Measurements from ENCODE around the gene COL8A1. TPM values are rescaled to one million over a fixed set of nuclear protein-coding genes. Genes with fewer than 3 reads are reported as not detected.

COL8A1 gene
- total RNA-seq, 1 donor from 2014 or later = 0.09 TPM

DNA sequence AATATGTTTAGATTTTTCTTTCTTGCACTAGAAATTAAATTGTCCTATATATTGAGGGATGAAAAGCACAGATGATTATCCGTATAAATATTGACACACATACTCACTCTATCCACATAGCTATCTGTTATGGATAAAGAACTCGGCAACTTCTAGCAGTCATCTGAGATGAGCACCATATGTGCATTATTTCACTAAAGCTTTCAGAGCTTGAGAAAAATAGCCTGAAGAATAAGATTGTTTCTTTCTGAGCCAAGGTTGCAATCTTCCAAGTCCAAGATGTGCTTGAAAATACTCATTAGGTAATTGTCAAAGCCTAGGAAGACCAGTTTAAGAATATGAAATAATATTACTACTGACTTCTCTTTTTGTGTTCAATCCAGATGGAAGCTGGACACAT lies 40.5 kb downstream of the COL8A1 start:
- no peaks in the 10 kb centered on the region for H3K36me3 Mint-ChIP-seq (ENCODE audit: low read depth)
- intact Hi-C loops (cut with micrococcal nuclease) = no loop called here
- ATAC-seq (ENCODE audit: low read depth) (no peak), DNase-seq (no peak)
- ChIA-PET CTCF (no interaction called here), POLR2A (no interaction called here)
- no peak overlapping the region for H3K27ac Mint-ChIP-seq
- no peaks in the 10 kb centered on the region for H3K9me3 Mint-ChIP-seq
- TF ChIP-seq, protein P1, sequence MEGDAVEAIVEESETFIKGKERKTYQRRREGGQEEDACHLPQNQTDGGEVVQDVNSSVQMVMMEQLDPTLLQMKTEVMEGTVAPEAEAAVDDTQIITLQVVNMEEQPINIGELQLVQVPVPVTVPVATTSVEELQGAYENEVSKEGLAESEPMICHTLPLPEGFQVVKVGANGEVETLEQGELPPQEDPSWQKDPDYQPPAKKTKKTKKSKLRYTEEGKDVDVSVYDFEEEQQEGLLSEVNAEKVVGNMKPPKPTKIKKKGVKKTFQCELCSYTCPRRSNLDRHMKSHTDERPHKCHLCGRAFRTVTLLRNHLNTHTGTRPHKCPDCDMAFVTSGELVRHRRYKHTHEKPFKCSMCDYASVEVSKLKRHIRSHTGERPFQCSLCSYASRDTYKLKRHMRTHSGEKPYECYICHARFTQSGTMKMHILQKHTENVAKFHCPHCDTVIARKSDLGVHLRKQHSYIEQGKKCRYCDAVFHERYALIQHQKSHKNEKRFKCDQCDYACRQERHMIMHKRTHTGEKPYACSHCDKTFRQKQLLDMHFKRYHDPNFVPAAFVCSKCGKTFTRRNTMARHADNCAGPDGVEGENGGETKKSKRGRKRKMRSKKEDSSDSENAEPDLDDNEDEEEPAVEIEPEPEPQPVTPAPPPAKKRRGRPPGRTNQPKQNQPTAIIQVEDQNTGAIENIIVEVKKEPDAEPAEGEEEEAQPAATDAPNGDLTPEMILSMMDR (IDR thresholded peaks at IDR 0.05) = no peak
- H3K4me3 Mint-ChIP-seq = no peak overlapping the region
- H3K27me3 Mint-ChIP-seq = peaks cover 2% of the 10 kb centered on the region
- H3K4me1 Mint-ChIP-seq = no peaks in the 10 kb centered on the region

DNA sequence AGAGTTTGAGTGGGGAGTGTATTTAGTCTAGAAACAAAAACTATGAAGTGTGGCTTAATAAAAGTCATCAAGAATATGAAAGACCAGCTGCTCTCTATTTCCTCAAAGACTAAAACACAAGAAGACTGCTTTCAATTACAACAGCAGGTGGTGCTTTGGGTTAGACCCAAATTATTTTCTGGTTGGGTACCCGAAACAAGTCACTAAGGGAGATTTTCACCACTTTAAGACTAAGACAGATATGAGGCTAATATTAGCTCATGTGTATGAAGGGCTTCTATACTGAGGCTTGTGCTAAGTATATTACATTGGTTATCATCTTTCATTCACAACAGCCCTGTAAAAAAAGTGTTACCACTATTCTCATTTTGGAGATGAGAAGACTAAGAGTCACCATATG lies 43.1 kb downstream of the COL8A1 start:
- Mint-ChIP-seq H3K4me3 (no peak overlapping the region), H3K36me3 (ENCODE audit: low read depth) (no peaks in the 10 kb centered on the region), H3K9me3 (no peaks in the 10 kb centered on the region), H3K27ac (no peak overlapping the region), H3K27me3 (peaks cover 2% of the 10 kb centered on the region), H3K4me1 (no peaks in the 10 kb centered on the region)
- no peak for DNase-seq
- no peak for ATAC-seq (ENCODE audit: low read depth)
- intact Hi-C loops (cut with micrococcal nuclease) = no loop called here
- CTCF ChIA-PET = no interaction called here
- POLR2A ChIA-PET = no interaction called here
- TF ChIP-seq, protein P1 (IDR thresholded peaks at IDR 0.05) = no peak

DNA sequence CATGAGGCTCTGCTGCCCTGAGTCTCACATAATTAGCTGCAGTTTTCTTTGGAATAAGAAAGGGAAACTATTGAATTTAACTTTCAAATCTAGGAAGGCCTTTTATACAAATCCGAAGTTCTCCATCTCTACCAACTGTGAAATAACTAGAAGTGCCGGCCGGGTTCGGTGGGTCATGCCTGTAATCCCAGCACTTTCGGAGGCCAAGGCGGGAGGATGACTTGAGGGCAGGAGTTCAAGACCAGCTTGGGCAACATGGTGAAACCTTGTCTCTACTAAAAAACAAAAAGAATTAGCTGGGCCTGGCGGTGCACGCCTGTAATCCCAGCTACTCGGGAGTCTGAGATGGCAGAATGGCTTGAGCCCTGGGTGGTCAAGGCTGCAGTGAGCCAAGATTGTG lies 43.6 kb downstream of the COL8A1 start:
- H3K27me3 Mint-ChIP-seq = peaks cover 2% of the 10 kb centered on the region
- no peak overlapping the region for H3K27ac Mint-ChIP-seq
- ChIA-PET CTCF (no interaction called here), POLR2A (no interaction called here)
- TF ChIP-seq, protein P1 (IDR thresholded peaks at IDR 0.05) = no peak
- H3K4me3 Mint-ChIP-seq = no peak overlapping the region
- H3K4me1 Mint-ChIP-seq = no peaks in the 10 kb centered on the region
- ATAC-seq (ENCODE audit: low read depth) (no peak), DNase-seq (no peak)
- no peaks in the 10 kb centered on the region for H3K36me3 Mint-ChIP-seq (ENCODE audit: low read depth)
- H3K9me3 Mint-ChIP-seq = no peaks in the 10 kb centered on the region
- intact Hi-C loops (cut with micrococcal nuclease) = no loop called here

DNA sequence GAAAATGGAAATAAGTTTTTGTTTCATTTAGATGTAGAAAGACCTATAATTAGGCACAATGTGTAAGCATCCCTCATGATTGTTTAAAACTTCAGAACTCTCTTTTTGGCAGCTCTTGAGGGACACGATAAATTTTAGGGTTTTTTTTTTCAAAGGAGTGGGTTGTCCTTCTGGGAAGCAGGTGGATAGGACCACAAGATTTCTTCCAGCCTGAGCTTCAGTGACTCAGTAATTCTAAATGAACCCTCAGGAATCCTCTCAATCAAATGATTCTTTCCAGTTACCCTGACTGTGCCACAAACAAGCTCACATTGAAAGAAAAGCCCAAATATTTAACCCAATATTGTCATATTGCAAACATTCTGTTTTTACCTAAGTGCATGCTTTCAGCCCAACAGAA lies 45.1 kb downstream of the COL8A1 start:
- TF ChIP-seq, protein P1 (IDR thresholded peaks at IDR 0.05) = no peak
- Mint-ChIP-seq H3K27ac (no peak overlapping the region), H3K9me3 (no peaks in the 10 kb centered on the region), H3K27me3 (peaks cover 5% of the 10 kb centered on the region), H3K4me3 (no peak overlapping the region), H3K36me3 (ENCODE audit: low read depth) (no peaks in the 10 kb centered on the region), H3K4me1 (no peaks in the 10 kb centered on the region)
- DNase-seq = no peak
- ChIA-PET POLR2A (no interaction called here), CTCF (no interaction called here)
- no peak for ATAC-seq (ENCODE audit: low read depth)
- intact Hi-C loops (cut with micrococcal nuclease) = no loop called here

DNA sequence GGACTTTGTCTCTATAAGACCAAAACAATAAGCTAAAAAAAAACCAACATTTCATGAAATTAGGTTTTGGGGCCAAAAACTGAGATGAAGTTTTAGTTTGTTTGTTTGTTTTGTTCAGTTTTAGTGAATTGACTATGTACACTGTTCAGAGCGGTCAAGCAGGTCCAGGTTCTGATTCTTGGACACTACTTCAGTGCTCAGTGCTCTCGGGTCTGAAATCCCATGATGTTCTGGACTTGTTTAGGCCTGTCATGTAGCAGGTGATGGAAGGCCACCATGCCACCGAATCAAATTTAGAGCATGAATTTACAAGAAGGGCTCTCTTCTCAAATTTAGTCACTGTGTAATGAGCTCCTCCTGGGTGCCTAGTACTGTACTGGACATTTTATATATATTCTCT lies 45.5 kb downstream of the COL8A1 start:
- no peak overlapping the region for H3K4me3 Mint-ChIP-seq
- no peak overlapping the region for H3K27ac Mint-ChIP-seq
- no peaks in the 10 kb centered on the region for H3K9me3 Mint-ChIP-seq
- TF ChIP-seq, protein P1 (IDR thresholded peaks at IDR 0.05) = no peak
- no peak for DNase-seq
- H3K36me3 Mint-ChIP-seq (ENCODE audit: low read depth) = no peaks in the 10 kb centered on the region
- ChIA-PET CTCF (no interaction called here), POLR2A (no interaction called here)
- intact Hi-C loops (cut with micrococcal nuclease) = no loop called here
- no peaks in the 10 kb centered on the region for H3K4me1 Mint-ChIP-seq
- ATAC-seq (ENCODE audit: low read depth) = no peak
- H3K27me3 Mint-ChIP-seq = peaks cover 8% of the 10 kb centered on the region

All from activated B cell treated with CpG ODN at 0.5 μM for 24 hours (primary cell).